Measurements from ENCODE around the gene GFRA1. TPM values are rescaled to one million over a fixed set of nuclear protein-coding genes. Genes with fewer than 3 reads are reported as not detected.

GFRA1 gene
- total RNA-seq, 4 donors from 2014 or later = 2.6 to 75.1 (median 48.0) TPM

GRCh38 chr10:116223289-116223688 lies 49.7 kb downstream of the GFRA1 start:
- Histone ChIP-seq H3K27ac (no peak overlapping the region), H3K4me3 (no peak overlapping the region), H3K27me3 (no peaks in the 10 kb centered on the region), H3K36me3 (no peaks in the 10 kb centered on the region), H3K4me1 (no peaks in the 10 kb centered on the region), H3K9me3 (no peaks in the 10 kb centered on the region)
- no peak for TF ChIP-seq POLR2A (IDR thresholded peaks at IDR 0.05)
- TF ChIP-seq, protein P1, sequence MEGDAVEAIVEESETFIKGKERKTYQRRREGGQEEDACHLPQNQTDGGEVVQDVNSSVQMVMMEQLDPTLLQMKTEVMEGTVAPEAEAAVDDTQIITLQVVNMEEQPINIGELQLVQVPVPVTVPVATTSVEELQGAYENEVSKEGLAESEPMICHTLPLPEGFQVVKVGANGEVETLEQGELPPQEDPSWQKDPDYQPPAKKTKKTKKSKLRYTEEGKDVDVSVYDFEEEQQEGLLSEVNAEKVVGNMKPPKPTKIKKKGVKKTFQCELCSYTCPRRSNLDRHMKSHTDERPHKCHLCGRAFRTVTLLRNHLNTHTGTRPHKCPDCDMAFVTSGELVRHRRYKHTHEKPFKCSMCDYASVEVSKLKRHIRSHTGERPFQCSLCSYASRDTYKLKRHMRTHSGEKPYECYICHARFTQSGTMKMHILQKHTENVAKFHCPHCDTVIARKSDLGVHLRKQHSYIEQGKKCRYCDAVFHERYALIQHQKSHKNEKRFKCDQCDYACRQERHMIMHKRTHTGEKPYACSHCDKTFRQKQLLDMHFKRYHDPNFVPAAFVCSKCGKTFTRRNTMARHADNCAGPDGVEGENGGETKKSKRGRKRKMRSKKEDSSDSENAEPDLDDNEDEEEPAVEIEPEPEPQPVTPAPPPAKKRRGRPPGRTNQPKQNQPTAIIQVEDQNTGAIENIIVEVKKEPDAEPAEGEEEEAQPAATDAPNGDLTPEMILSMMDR (IDR thresholded peaks at IDR 0.05) = no peak
- DNase-seq = no peak
- intact Hi-C loops (cut with DNase I; ENCODE audit: low total_unique reads) = no loop called here

DNA sequence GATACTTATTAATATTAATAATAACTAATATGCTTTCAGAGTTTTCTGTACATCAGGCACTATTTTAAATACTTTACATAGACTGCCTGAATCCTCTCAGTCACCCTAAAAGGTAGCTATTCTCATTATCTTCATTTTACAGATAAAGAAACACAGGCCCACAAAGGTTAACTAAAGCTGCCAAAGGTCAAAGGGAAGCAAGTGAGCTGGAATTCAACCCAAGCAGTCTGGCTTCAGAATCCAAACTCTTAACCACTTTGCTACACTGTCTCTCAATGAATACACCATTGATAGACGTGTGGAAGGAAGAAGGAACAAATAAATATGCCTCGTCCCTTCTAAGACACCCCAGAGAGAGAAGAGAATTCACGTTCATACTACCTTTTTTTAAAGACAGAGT lies 52.0 kb downstream of the GFRA1 start:
- no peak for TF ChIP-seq POLR2A (IDR thresholded peaks at IDR 0.05)
- TF ChIP-seq, protein P1 (IDR thresholded peaks at IDR 0.05) = no peak
- H3K27me3 ChIP-seq = no peaks in the 10 kb centered on the region
- no peaks in the 10 kb centered on the region for H3K36me3 ChIP-seq
- no peaks in the 10 kb centered on the region for H3K4me1 ChIP-seq
- intact Hi-C loops (cut with DNase I; ENCODE audit: low total_unique reads) = no loop called here
- H3K9me3 ChIP-seq = no peaks in the 10 kb centered on the region
- H3K27ac ChIP-seq = no peak overlapping the region
- no peak for DNase-seq
- no peak overlapping the region for H3K4me3 ChIP-seq

- intact Hi-C loops (cut with DNase I; ENCODE audit: low total_unique reads) = no loop called here
- Histone ChIP-seq H3K4me1 (no peaks in the 10 kb centered on the region), H3K27me3 (no peaks in the 10 kb centered on the region), H3K9me3 (no peaks in the 10 kb centered on the region), H3K36me3 (no peaks in the 10 kb centered on the region), H3K27ac (no peak overlapping the region), H3K4me3 (no peak overlapping the region)
- no peak for DNase-seq
- TF ChIP-seq, protein P1 (IDR thresholded peaks at IDR 0.05) = no peak
- TF ChIP-seq POLR2A (IDR thresholded peaks at IDR 0.05) = no peak
Observed at GRCh38 chr10:116216676-116217075, 56.3 kb downstream of the GFRA1 start.

GRCh38 chr10:116215651-116216050 lies 57.4 kb downstream of the GFRA1 start:
- H3K27ac ChIP-seq = no peak overlapping the region
- no peaks in the 10 kb centered on the region for H3K36me3 ChIP-seq
- TF ChIP-seq POLR2A (IDR thresholded peaks at IDR 0.05) = no peak
- TF ChIP-seq, protein P1 (IDR thresholded peaks at IDR 0.05) = no peak
- H3K9me3 ChIP-seq = no peaks in the 10 kb centered on the region
- DNase-seq = no peak
- no peak overlapping the region for H3K4me3 ChIP-seq
- no peaks in the 10 kb centered on the region for H3K4me1 ChIP-seq
- H3K27me3 ChIP-seq = no peaks in the 10 kb centered on the region
- intact Hi-C loops (cut with DNase I; ENCODE audit: low total_unique reads) = no loop called here

GRCh38 chr10:116211682-116212081 lies 61.3 kb downstream of the GFRA1 start:
- no peak for DNase-seq
- intact Hi-C loops (cut with DNase I; ENCODE audit: low total_unique reads) = no loop called here
- Histone ChIP-seq H3K27me3 (no peaks in the 10 kb centered on the region), H3K27ac (no peak overlapping the region), H3K36me3 (no peaks in the 10 kb centered on the region), H3K4me3 (no peak overlapping the region), H3K4me1 (no peaks in the 10 kb centered on the region), H3K9me3 (no peaks in the 10 kb centered on the region)
- no peak for TF ChIP-seq POLR2A (IDR thresholded peaks at IDR 0.05)
- TF ChIP-seq, protein P1 (IDR thresholded peaks at IDR 0.05) = no peak
